K562 (cell line): ENCODE data around the gene UTP4. TPM values are rescaled to one million over a fixed set of nuclear protein-coding genes. Genes with fewer than 3 reads are reported as not detected.

Source experiments
- ATAC-seq: fragments of 200-7000 bp; cut with Tn5 transposase; 3 replicates; pipeline ENCODE4 v1.9.1; 2020; ENCODE audit warnings: moderate library complexity
- BruUV-seq: library from RNA; stranded (reverse); fragments of 400-500 nt; replicated peaks from 2 replicates; lab custom pipeline; 2021; lab: Mats Ljungman, UMichigan
- CTCF ChIA-PET: fragments of 300-600 bp; formaldehyde crosslinking; extraction: SDS; loops from one replicate; lab custom pipeline; 2021; ENCODE audit warnings: low intra/inter-chr PET ratio; lab: Yijun Ruan, JAX
- POLR2A ChIA-PET: fragments of 300-600, 350-650 bp; sonication (Branson Sonifier 250); formaldehyde crosslinking; extraction: SDS; loops from one replicate; lab custom pipeline; 2021; ENCODE audit warnings: antibody characterized with exemption, inconsistent platforms; lab: Yijun Ruan, JAX
- DNase-seq, 4 experiments: peaks; one replicate each; pipeline versions ENCODE4 v3.0.0 to v3.0.0-alpha.2; 2011 to 2018; ENCODE audit warnings: low spot score in 3 of 4, mixed read lengths in 3 of 4; ENCODE audit errors: extremely low read depth in 1 of 4
- FAIRE-seq: peaks from 2 replicates; lab custom pipeline; 2011; peaks lifted over from hg19 to GRCh38; lab: Jason Lieb, UNC
- H2AFZ ChIP-seq: 2 replicates; pipeline ENCODE4 v1.6.0; 2011; ENCODE audit warnings: low read depth, low read length, control low read depth, inconsistent platforms
- H3K27ac ChIP-seq: fragments of 200-600 bp; 3 replicates; pipeline ENCODE4 v1.8.0; 2011; ENCODE audit warnings: low read depth, mild to moderate bottlenecking, control low read depth, inconsistent platforms, low read length, moderate library complexity, mixed read lengths; ENCODE audit errors: extremely low read depth
- H3K27me3 ChIP-seq, 2 experiments: fragments of 300-600 bp in 1 of 2; 2 replicates in 1 of 2; 3 replicates in 1 of 2; pipeline versions ENCODE4 v1.6.0 to v1.8.0; 2011; ENCODE audit warnings: inconsistent platforms in 2 of 2, low read length in 2 of 2, mild to moderate bottlenecking in 1 of 2, mixed read lengths in 1 of 2, moderate library complexity in 1 of 2; ENCODE audit not compliant: control insufficient read depth in 2 of 2, insufficient read depth in 2 of 2
- H3K36me3 ChIP-seq: fragments of 300-600 bp; 3 replicates; pipeline ENCODE4 v1.8.0; 2011; ENCODE audit warnings: mild to moderate bottlenecking, low read length, inconsistent platforms; ENCODE audit not compliant: control insufficient read depth, insufficient read depth
- H3K4me1 ChIP-seq, 2 experiments: fragments of 200-600 bp in 1 of 2; replicated peaks in 1 of 2; 2 replicates in 1 of 2; 3 replicates in 1 of 2; pipeline versions ENCODE4 v1.5.1 to v1.8.0; 2011; ENCODE audit warnings: inconsistent platforms in 2 of 2, low read length in 2 of 2, mild to moderate bottlenecking in 1 of 2, mixed read lengths in 1 of 2, moderate library complexity in 1 of 2; ENCODE audit not compliant: control insufficient read depth in 2 of 2, insufficient read depth in 2 of 2
- H3K4me2 ChIP-seq: 2 replicates; pipeline ENCODE4 v1.6.1; 2011; ENCODE audit warnings: low read length, control low read depth, inconsistent platforms, mixed read lengths; ENCODE audit not compliant: insufficient read depth
- H3K4me3 ChIP-seq: fragments of 200-600 bp; sonication (generic), shearing (Covaris generic); 2 replicates; pipeline ENCODE4 v1.5.1; 2016; ENCODE audit warnings: control low read depth, inconsistent platforms
- H3K79me2 ChIP-seq: fragments of 200-600 bp; 3 replicates; pipeline ENCODE4 v1.8.0; 2011; ENCODE audit warnings: low read length, inconsistent platforms; ENCODE audit not compliant: control insufficient read depth, insufficient read depth
- H3K9ac ChIP-seq, 2 experiments: 2 replicates each; pipeline versions ENCODE4 v1.6.0 to v1.6.1; 2011; ENCODE audit warnings: low read depth in 2 of 2, low read length in 2 of 2, control low read depth in 1 of 2, inconsistent platforms in 1 of 2, mild to moderate bottlenecking in 1 of 2, mixed read lengths in 1 of 2; ENCODE audit not compliant: insufficient read depth in 1 of 2
- H3K9me1 ChIP-seq: one replicate; pipeline ENCODE4 v1.6.0; 2011; ENCODE audit warnings: inconsistent platforms, mild to moderate bottlenecking, low read length, moderate library complexity; ENCODE audit not compliant: control insufficient read depth, insufficient read depth
- H3K9me3 ChIP-seq: replicated peaks from 2 replicates; pipeline ENCODE4 v1.5.1; 2011; ENCODE audit warnings: low read depth, low read length, inconsistent platforms; ENCODE audit not compliant: control insufficient read depth, insufficient read depth
- H4K20me1 ChIP-seq: replicated peaks from 2 replicates; pipeline ENCODE4 v1.6.1; 2011; ENCODE audit warnings: low read length, inconsistent platforms, mixed read lengths; ENCODE audit not compliant: control insufficient read depth, insufficient read depth
- ARID4B ChIP-seq: sonication (generic); formaldehyde crosslinking; IDR thresholded peaks from 2 replicates; pipeline ENCODE4 v1.8.0; 2022; ENCODE audit warnings: mild to moderate bottlenecking, missing genetic modification reagents
- C11orf30 ChIP-seq: fragments of 450-650 bp; IDR thresholded peaks from 2 replicates; pipeline ENCODE4 v1.6.1; 2016; ENCODE audit warnings: low read depth, mild to moderate bottlenecking
- FOS ChIP-seq: IDR thresholded peaks from 3 replicates; pipeline ENCODE4 v1.6.1; 2011; ENCODE audit not compliant: insufficient read length; ENCODE audit errors: extremely low read depth
- MAFF ChIP-seq: IDR thresholded peaks from 2 replicates; pipeline ENCODE4 v1.6.1; 2012; ENCODE audit warnings: low read length, improper control_type of control experiment
- MAFG ChIP-seq: fragments of 450-650 bp; conservative IDR thresholded peaks from 2 replicates; pipeline ENCODE4 v1.6.1; 2016; ENCODE audit warnings: missing genetic modification characterization, missing compliant biosample characterization
- PML ChIP-seq: IDR thresholded peaks from 2 replicates; pipeline ENCODE4 v1.6.1; 2012; ENCODE audit warnings: low read length, inconsistent platforms
- RBM14 ChIP-seq: fragments of 200-400 bp; formaldehyde crosslinking; IDR thresholded peaks from 2 replicates; pipeline ENCODE4 v1.6.1; 2018; ENCODE audit warnings: low read depth, mild to moderate bottlenecking, low read length, moderate library complexity, borderline replicate concordance; ENCODE audit not compliant: insufficient read depth
- TCF7L2 ChIP-seq: fragments of 150-350 bp; IDR thresholded peaks from 2 replicates; pipeline ENCODE4 v1.6.1; 2016; ENCODE audit warnings: low read depth, mild to moderate bottlenecking, low read length, moderate library complexity
- ZBED1 ChIP-seq: IDR thresholded peaks from 2 replicates; pipeline ENCODE4 v1.6.1; 2014
- ZBTB33 ChIP-seq: sonication (generic); formaldehyde crosslinking; IDR thresholded peaks from 2 replicates; pipeline ENCODE4 v1.8.1; 2023; ENCODE audit warnings: mild to moderate bottlenecking, missing genetic modification reagents
- ZNF644 ChIP-seq: fragments of 200-800 bp; sonication (Bioruptor generic); IDR thresholded peaks from 2 replicates; pipeline ENCODE4 v1.6.1; 2016; ENCODE audit warnings: low read depth, missing genetic modification characterization, missing compliant biosample characterization
- WGBS: fragments of 100-300 bp; shearing (Covaris generic); methylation state at CpG from one replicate; pipeline ENCODE4 v1.1.6; 2016; ENCODE audit warnings: low coverage, mixed read lengths; ENCODE audit not compliant: insufficient coverage; ENCODE audit errors: missing lambda C conversion rate; 5-methylcytosine and 5-hydroxymethylcytosine counted together
- in situ Hi-C: fragments of 300-500 bp; cut with MboI; formaldehyde crosslinking; loops from 4 replicates; pipeline ENCODE4 v1.15.0; 2018; ENCODE audit warnings: inconsistent platforms, mixed read lengths
- intact Hi-C: fragments of 100-400 bp; cut with micrococcal nuclease; formaldehyde crosslinking; loops from 2 replicates; pipeline ENCODE4 v1.14.2; 2022
- polyA plus RNA-seq, 8 experiments: library from polyadenylated mRNA; depleted of rRNA in 4 of 8; stranded (reverse) in 5 of 8; unstranded in 3 of 8; fragments of >200 nt; fragmentation: Nextera tagmentation in 2 of 8; fragmentation: Illumina TruSeq in 1 of 8; extraction: Ambion mirVana in 2 of 8; extraction: Trizol in 1 of 8; gene quantifications; 2 replicates each; pipeline versions ENCODE4 v1.2.1 to v1.2.3, GENCODE V29; 2011 to 2014; ENCODE audit warnings: inconsistent platforms in 1 of 8, missing spikeins in 1 of 8
- total RNA-seq, 7 experiments: library from RNA; depleted of rRNA in 6 of 7; stranded (reverse); fragments of >200 nt in 6 of 7; fragmentation: Illumina TruSeq in 2 of 7; extraction: Trizol in 2 of 7; gene quantifications; 2 replicates each; pipeline versions ENCODE4 v1.2.1 to v1.2.3, GENCODE V29; 2011 to 2021; ENCODE audit warnings: low replicate concordance in 1 of 7
- TF ChIP-seq, protein P1 (sequence below): fragments of 450-650 bp; formaldehyde crosslinking; IDR thresholded peaks from 2 replicates; pipeline ENCODE4 v1.4.0; 2020; ENCODE audit warnings: mild to moderate bottlenecking, moderate library complexity
- TF ChIP-seq, protein P2 (sequence below): fragments of 450-650 bp; conservative IDR thresholded peaks from 2 replicates; pipeline ENCODE4 v1.6.1; 2016; ENCODE audit warnings: missing genetic modification characterization, low read depth, mild to moderate bottlenecking, control low read depth, missing compliant biosample characterization

The UTP4 gene
- total and polyA plus RNA-seq, 9 of the 15 experiments (the other 6 are each of a cell fraction or from before 2014, with no cell fraction given), result 46.1 to 203 (median 145) TPM

DNA sequence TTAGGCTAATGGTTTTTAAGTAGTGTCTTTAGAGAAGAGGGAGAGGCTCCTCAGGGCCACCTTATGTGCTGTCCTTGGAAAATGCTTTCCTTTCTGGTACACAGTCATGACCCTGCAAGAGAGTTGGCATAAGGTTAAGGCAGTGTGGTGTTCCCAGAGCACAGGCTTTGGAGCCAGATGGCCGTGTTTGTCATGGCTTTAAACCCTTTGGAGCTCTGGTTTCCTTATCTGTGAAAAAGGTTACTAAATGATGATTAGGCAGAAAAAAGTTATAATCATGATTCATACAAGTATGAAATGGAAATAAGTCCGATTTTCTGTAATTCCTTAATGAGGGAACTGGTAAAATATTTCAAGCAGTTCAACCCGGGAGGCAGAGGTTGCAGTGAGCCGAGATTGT is 13.2 kb downstream of the UTP4 start:
- 85% methylated on average over 4 of the region's 4 CpGs for WGBS
- Histone ChIP-seq H3K9me3 (no peaks in the 10 kb centered on the region), H3K4me1 (no peaks in the 10 kb centered on the region), H4K20me1 (peaks cover 5% of the 10 kb centered on the region; the same call in 1 of the 2 replicates), H3K9me1 (peaks cover under 1% of the 10 kb centered on the region), H3K4me2 (no peak overlapping the region), H3K36me3 (peaks cover 83% of the 10 kb centered on the region), H2AFZ (no peak overlapping the region), H3K4me3 (no peak overlapping the region), H3K79me2 (peaks cover 31% of the 10 kb centered on the region), H3K27me3 (no peaks in the 10 kb centered on the region), H3K9ac (no peak overlapping the region), H3K27ac (peak overlapping the region; percentile 44; the same call in 1 of the 3 replicates)
- ChIA-PET CTCF (no interaction called here), POLR2A (no interaction called here)
- no peak for ATAC-seq
- intact Hi-C loops, result no loop called here
- BruUV-seq, result no TSS peak
- in situ Hi-C loops, result no loop called here
- no peak for FAIRE-seq
- DNase-seq, result no peak
- TF ChIP-seq, protein P1, sequence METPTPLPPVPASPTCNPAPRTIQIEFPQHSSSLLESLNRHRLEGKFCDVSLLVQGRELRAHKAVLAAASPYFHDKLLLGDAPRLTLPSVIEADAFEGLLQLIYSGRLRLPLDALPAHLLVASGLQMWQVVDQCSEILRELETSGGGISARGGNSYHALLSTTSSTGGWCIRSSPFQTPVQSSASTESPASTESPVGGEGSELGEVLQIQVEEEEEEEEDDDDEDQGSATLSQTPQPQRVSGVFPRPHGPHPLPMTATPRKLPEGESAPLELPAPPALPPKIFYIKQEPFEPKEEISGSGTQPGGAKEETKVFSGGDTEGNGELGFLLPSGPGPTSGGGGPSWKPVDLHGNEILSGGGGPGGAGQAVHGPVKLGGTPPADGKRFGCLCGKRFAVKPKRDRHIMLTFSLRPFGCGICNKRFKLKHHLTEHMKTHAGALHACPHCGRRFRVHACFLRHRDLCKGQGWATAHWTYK, result no peak
- TF ChIP-seq FOS, result no peak
- peak; percentile 63 for TF ChIP-seq MAFF
- TF ChIP-seq ZNF644 (tag), result no peak
- no peak for TF ChIP-seq ARID4B
- no peak for TF ChIP-seq RBM14
- TF ChIP-seq C11orf30, result peak; percentile 82
- no peak for TF ChIP-seq PML
- no peak for TF ChIP-seq TCF7L2
- peak; percentile 84 for TF ChIP-seq MAFG (tag)
- no peak for TF ChIP-seq ZBTB33
- TF ChIP-seq ZBED1, result no peak
- TF ChIP-seq, protein P2, sequence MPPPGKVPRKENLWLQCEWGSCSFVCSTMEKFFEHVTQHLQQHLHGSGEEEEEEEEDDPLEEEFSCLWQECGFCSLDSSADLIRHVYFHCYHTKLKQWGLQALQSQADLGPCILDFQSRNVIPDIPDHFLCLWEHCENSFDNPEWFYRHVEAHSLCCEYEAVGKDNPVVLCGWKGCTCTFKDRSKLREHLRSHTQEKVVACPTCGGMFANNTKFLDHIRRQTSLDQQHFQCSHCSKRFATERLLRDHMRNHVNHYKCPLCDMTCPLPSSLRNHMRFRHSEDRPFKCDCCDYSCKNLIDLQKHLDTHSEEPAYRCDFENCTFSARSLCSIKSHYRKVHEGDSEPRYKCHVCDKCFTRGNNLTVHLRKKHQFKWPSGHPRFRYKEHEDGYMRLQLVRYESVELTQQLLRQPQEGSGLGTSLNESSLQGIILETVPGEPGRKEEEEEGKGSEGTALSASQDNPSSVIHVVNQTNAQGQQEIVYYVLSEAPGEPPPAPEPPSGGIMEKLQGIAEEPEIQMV, result no peak
